T-helper 9 cell (primary cell): ENCODE results near the gene CORO2B.

Experiments used
- DNase-seq: peaks from one replicate; pipeline ENCODE4 v3.0.0-alpha.2; 2020

Gene CORO2B

GRCh38 chr15:68612503-68612902 is 33.7 kb downstream of the CORO2B start:
- DNase-seq: no peak

DNA sequence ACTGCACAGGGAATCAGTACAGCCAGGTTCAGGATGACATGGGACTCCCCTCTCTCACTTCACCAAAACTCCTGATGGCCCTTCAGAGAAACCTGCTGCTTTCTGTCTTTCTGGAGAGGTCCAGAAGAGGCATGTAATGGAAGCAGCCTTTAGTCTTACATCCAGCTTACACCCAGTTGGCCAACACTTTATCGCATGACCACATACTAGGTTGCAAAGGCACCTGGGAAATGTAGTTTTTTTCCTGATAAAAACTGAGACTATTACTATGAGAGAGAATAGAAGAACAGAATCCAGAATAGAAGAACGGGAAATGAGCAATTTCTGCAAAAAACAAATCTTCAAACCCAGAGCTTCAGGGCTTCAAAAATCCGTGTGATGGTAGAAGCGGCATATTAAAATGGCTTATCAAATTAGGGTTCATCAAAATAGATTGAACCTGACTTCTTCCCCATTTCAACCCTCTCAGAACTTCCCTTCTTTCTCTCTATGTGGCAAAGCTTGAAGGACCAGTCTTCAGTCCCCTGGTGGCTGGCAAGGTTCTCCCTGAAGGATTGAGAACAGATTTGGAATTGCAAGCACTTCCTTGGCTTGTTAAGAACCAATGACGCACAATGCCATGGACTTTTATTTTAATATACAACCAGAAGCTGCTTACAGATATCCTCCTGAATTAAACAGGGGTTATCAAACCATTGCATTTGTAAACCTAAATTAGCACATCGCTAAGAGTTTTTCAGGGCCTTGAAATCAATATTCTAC is 34.4 kb downstream of the CORO2B start:
- no peak for DNase-seq

DNA sequence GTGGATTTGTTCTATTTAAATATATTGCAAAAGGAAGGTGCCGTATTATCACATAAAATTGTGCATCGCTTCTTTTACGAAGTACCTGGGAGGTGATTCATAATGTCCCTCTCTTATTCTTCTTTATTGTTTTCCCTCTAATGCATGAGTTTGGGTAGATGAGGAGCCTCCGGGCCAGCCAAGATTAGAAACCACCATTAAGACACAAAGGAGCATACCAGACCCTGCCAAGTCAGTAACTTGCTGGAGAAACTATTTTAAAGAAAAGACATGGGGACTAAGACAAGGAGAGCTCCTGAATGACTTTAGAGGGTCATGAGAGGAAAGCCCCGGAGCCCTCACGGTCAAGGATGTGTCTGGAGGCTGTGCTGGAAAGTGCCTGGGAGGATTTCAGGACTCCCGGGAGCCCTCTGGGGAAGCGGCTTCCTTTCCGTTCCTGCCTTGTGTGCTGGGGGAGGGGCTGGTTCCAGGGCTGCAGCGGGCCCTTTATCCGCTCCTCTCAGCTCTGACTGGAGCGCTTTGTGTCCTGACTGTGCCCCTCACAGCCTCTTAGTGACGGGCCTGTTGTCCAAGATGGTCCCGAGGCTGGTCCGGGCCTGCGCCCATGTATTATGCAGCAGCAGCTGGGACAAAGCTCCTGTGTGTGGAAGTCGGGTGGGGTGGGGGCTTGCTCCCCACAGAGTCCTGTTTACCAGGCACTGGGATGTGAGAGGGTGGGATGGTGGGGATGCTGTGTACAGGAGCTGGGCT is 35.7 kb downstream of the CORO2B start:
- no peak for DNase-seq

- no peak for DNase-seq
Observed at GRCh38 chr15:68615301-68615700, 36.5 kb downstream of the CORO2B start.

DNA sequence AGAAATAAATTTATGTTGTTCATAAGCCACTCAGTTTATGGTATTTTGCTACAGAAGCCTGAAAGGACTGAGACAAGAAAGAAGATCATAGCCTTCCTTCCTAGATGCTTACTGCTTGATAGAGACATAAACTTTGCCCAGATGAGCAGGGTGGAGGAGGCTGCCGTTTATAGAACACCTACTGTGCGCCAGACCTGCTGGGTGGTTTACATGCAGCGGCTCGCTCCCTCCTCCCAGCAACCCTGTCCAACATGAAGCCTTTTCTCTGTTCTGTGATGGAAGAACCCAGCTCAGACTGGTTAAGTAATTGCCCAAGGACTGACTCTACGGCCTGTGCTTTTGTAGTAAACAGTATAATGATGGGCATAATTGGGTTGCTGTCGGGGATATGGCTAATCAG is 37.0 kb downstream of the CORO2B start:
- DNase-seq: no peak

- no peak for DNase-seq
Observed at GRCh38 chr15:68616397-68616796, 37.6 kb downstream of the CORO2B start.

DNA sequence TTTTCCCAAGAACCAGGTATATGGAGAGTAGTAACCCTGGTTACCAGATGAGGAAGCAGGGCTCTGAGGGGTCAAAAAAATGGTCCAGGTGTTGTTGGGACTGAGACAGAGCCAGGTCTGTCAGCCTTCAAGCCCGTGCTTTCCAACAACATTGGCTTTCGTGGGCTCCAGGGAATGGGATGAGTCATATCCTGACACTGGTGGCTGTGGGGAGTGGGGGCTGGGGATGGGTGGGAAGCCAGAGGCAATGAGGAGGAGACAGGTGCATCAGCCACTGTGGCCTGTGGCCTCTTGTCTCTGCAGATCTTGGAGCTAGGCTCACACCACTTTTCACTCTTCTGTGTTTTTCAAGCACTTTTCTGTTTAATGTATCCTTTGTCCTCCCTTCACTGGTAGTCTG is 38.2 kb downstream of the CORO2B start:
- DNase-seq: no peak

- no peak for DNase-seq
Observed at GRCh38 chr15:68617777-68618176, 39.0 kb downstream of the CORO2B start.

DNA sequence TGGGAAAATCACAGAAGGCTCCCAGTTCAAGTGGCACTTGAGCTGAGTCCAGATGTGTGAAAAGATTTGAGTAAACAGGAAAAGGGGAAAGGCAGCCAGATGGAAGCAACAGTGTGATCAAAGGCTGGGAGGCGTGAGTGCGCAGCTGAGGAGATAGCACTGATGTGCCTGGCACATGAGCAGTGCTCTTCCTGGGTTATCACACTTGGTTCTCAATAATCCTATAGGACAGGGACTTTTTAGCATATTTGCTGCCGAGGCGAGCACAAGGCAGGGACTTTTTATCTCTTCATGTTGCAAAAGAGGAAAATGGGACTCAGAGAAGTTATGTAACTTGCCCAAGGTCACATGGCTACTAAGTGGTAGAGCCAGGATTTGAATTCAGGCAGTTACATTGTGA is 39.6 kb downstream of the CORO2B start:
- no peak for DNase-seq

GRCh38 chr15:68618908-68619698 is 40.3 kb downstream of the CORO2B start:
- DNase-seq: no peak

GRCh38 chr15:68620721-68621527 is 42.1 kb downstream of the CORO2B start:
- no peak for DNase-seq

DNA sequence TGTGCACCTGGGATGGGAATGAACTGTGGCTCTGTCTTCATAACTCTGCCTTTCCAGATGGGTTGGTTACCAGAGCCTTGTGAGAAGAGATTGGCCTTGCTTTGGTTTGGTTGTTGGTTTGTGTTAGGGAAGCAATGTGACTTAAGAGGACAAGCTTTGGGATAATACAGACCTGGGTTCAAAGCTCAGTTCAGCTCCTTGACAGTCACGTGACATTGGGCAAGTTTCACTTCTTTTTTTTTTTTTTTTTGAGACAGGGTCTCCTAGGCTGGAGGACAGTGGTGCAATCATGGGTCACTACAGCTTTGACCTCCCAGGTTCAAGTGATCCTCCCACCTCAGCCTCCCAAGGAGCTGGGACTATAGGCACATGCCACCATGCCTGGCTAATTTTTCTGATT is 42.7 kb downstream of the CORO2B start:
- DNase-seq: no peak

GRCh38 chr15:68623301-68623892 is 44.6 kb downstream of the CORO2B start:
- DNase-seq: no peak

- no peak for DNase-seq
Observed at GRCh38 chr15:68625853-68626252, 47.1 kb downstream of the CORO2B start.

DNA sequence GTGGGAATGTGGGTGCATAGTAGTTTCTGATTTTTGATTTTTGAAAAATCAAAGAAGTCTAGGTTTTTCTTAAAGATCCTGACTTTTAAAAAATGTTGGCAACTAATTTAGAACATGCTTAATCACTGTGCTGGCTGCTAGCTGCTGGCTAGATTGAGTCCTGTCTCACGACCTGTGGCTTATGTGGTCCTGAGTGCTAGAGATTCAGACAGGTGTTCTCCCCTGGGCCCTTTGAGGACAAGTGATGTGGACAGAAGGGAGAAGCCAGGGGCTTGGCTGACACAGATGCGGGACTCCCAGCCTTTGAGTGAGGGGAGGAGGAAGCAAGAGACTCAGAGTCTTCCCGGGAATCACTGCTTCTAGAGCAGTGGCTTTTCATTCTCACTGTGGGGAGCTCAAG is 47.5 kb downstream of the CORO2B start:
- no peak for DNase-seq

GRCh38 chr15:68626739-68627138 is 47.9 kb downstream of the CORO2B start:
- no peak for DNase-seq

DNA sequence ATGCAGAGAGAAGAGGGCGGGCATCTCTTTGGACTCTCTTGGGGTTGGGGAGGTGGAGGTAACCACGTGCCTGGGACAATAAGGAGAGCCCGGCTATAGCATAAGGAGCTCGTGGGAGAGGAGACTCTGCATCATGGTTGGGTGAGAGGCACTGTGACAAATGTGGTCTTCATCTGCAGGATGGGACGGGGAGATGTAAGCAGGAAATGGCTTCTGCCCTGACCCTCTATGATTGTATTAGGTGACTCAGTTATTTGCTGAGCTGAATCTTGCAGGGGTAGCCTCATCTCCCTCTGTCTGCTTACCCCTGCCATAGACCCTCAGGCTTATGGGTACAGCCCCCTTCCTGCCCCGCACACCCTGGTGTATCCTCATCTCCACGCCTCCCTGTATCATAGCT is 48.7 kb downstream of the CORO2B start:
- DNase-seq: no peak

- DNase-seq: no peak
Observed at GRCh38 chr15:68627995-68628394, 49.2 kb downstream of the CORO2B start.

GRCh38 chr15:68629519-68630210 is 50.9 kb downstream of the CORO2B start:
- DNase-seq: no peak

DNA sequence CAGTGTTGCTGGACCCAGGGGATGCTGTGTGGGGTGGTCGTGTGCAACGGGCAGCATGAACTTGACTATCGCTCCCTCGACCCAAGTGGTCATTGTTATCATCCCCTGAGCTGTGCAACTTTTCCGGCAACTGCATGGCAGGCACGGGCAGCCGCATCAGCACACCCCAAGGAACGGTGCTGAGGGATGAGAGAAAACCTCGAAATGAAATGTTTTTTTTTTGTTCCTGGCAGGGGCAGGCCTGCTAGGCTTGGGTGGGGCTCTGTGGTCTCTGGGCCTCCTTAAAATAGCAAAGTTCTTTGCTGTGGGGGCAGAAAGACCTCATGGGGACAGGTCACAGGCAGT is 51.4 kb downstream of the CORO2B start:
- no peak for DNase-seq

DNA sequence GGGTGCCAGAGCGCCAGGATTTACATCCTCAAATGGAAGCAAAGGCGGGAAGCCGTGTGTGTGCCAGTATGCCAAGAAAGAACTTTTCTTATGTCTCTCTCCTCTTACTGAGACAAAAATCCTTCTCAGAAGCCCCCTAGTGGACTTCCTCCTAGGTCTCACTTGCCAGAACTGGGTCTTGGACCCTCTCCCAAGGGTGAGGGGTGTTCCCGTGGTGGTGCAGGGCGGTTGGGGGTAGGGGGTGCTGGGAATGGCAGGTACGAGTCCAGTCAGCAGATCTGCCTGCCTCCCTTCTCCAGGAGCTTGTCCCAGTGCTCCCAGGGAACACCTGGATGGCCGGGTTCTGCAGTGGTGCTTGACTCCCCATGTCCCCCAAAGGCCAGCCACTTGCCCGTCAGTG is 52.0 kb downstream of the CORO2B start:
- DNase-seq: no peak

- DNase-seq: no peak
Observed at GRCh38 chr15:68631601-68632051, 52.8 kb downstream of the CORO2B start.
